ENCODE results near the gene DDX53.

Gene DDX53

GRCh38 chrX:23052324-23052723, 52.6 kb downstream of the DDX53 start:
- Histone ChIP-seq H3F3A (ENCODE audit: insufficient read depth, low read length) (no peaks in the 10 kb centered on the region), H3K36me3 (replicated peaks; ENCODE audit: insufficient read depth, low read length) (no peaks in the 10 kb centered on the region), H3K4me2 (ENCODE audit: low read depth, low read length) (no peak overlapping the region), H3K27me3 (replicated peaks; ENCODE audit: insufficient read depth, low read length) (no peaks in the 10 kb centered on the region), H3K4me3 (ENCODE audit: low read length) (no peak overlapping the region), H3K9ac (ENCODE audit: low read length) (no peak overlapping the region), H3K9me2 (replicated peaks; ENCODE audit: insufficient read depth, low read length) (no peaks in the 10 kb centered on the region), H2AFZ (ENCODE audit: low read length) (no peak overlapping the region), H3K79me2 (ENCODE audit: low read length) (no peaks in the 10 kb centered on the region), H3K9me3 (replicated peaks; ENCODE audit: insufficient read depth, low read length) (no peaks in the 10 kb centered on the region), H4K20me1 (ENCODE audit: insufficient read depth, low read length) (no peaks in the 10 kb centered on the region), H3K27ac (ENCODE audit: low read length) (no peak overlapping the region), H3K4me1 (ENCODE audit: low read length) (no peaks in the 10 kb centered on the region)
- DNase-seq, result no peak
- TF ChIP-seq CTCF (IDR thresholded peaks at IDR 0.05; ENCODE audit: low read length) (no peak), EZH2 (optimal IDR thresholded peaks at IDR 0.05; ENCODE audit: low read depth, low read length) (no peak), EZH2phosphoT487 (IDR thresholded peaks at IDR 0.05; ENCODE audit: low read length) (no peak)
